CD4-positive, CD25-positive, alpha-beta regulatory T cell (primary cell): ENCODE measurements around the gene APOOL. TPM values are rescaled to one million over a fixed set of nuclear protein-coding genes. Genes with fewer than 3 reads are reported as not detected.
"Not testable (repeated sequence)": the region's sequence is repeated elsewhere in the genome, so short reads cannot be mapped to it uniquely, and the experiment has no call there.

Experiments
- ATAC-seq, 2 donors: fragments of 150-1000 bp; cut with Tn5 transposase; one replicate each; pipeline ENCODE4 v1.10.0; 2021; ENCODE audit warnings: low read depth in 2 of 2, moderate number of reproducible peaks in 2 of 2, moderate library complexity in 1 of 2
- DNase-seq, 3 donors: peaks; one replicate each; pipeline versions ENCODE4 v3.0.0 to v3.0.0-alpha.2; 2012 to 2022; ENCODE audit warnings: mixed read lengths in 1 of 3
- H3K27ac ChIP-seq: one replicate; pipeline ENCODE4 v1.7.0; 2013; ENCODE audit warnings: mild to moderate bottlenecking, low read length; ENCODE audit not compliant: insufficient read depth, poor library complexity, severe bottlenecking
- H3K27me3 ChIP-seq: one replicate; pipeline ENCODE4 v1.7.0; 2013; ENCODE audit warnings: low read length; ENCODE audit not compliant: control insufficient read depth, insufficient read depth
- H3K36me3 ChIP-seq: one replicate; pipeline ENCODE4 v1.7.0; 2013; ENCODE audit warnings: mild to moderate bottlenecking, low read length, moderate library complexity; ENCODE audit not compliant: control insufficient read depth, insufficient read depth
- H3K4me1 ChIP-seq: 2 replicates; pipeline ENCODE4 v1.7.0; 2013; ENCODE audit warnings: mild to moderate bottlenecking, low read length; ENCODE audit not compliant: insufficient read depth, control insufficient read depth, poor library complexity, severe bottlenecking
- H3K4me3 ChIP-seq: one replicate; pipeline ENCODE4 v1.7.0; 2013; ENCODE audit warnings: low read depth, mild to moderate bottlenecking, low read length, moderate library complexity
- H3K9me3 ChIP-seq, 2 experiments: 1 replicate in 1 of 2; 2 replicates in 1 of 2; pipeline ENCODE4 v1.7.0; 2013; ENCODE audit warnings: low read length in 2 of 2, mild to moderate bottlenecking in 1 of 2, moderate library complexity in 1 of 2; ENCODE audit not compliant: control insufficient read depth in 2 of 2
- H3K27ac Mint-ChIP-seq, 3 donors: one replicate each; pipeline ENCODE4 v1.8.0; 2020 to 2022; ENCODE audit warnings: mild to moderate bottlenecking in 3 of 3, mixed read lengths in 3 of 3, moderate library complexity in 2 of 3
- H3K27me3 Mint-ChIP-seq: one replicate; pipeline ENCODE4 v1.8.0; 2022; ENCODE audit warnings: mild to moderate bottlenecking, mixed read lengths
- H3K36me3 Mint-ChIP-seq: one replicate; pipeline ENCODE4 v1.8.0; 2020; ENCODE audit warnings: mixed read lengths
- H3K4me1 Mint-ChIP-seq, 4 donors: one replicate each; pipeline ENCODE4 v1.8.0; 2020 to 2022; ENCODE audit warnings: mixed read lengths in 4 of 4, mild to moderate bottlenecking in 1 of 4
- H3K4me3 Mint-ChIP-seq, 4 donors: one replicate each; pipeline ENCODE4 v1.8.0; 2020 to 2022; ENCODE audit warnings: mild to moderate bottlenecking in 4 of 4, mixed read lengths in 4 of 4, moderate library complexity in 3 of 4
- H3K9me3 Mint-ChIP-seq, 7 donors: one replicate each; pipeline ENCODE4 v1.8.0; 2020 to 2022; ENCODE audit warnings: mixed read lengths in 7 of 7, mild to moderate bottlenecking in 3 of 7, moderate library complexity in 2 of 7
- polyA plus RNA-seq, 4 donors: library from polyadenylated mRNA; unstranded; fragments of 300-500 nt; fragmentation: Illumina TruSeq; gene quantifications; one replicate each; pipeline ENCODE4 v1.2.3, GENCODE V29; 2021
- total RNA-seq: library from RNA; stranded (reverse); gene quantifications from one replicate; pipeline ENCODE4 v1.2.3, GENCODE V29; 2022

Gene APOOL
- total and polyA plus RNA-seq, 5 donors from 2014 or later, result 2.2 to 7.4 (median 4.0) TPM

GRCh38 chrX:85015351-85015750, 11.7 kb downstream of the APOOL start:
- H3K27ac ChIP-seq, DNase-seq, H3K9me3 ChIP-seq, ATAC-seq, H3K4me1 ChIP-seq, H3K27ac Mint-ChIP-seq, H3K36me3 ChIP-seq, H3K27me3 ChIP-seq, H3K36me3 Mint-ChIP-seq, H3K27me3 Mint-ChIP-seq, H3K4me3 Mint-ChIP-seq, H3K4me3 ChIP-seq: not testable (repeated sequence)
- H3K9me3 Mint-ChIP-seq, result peaks cover 0 to 14% (median 0%) of the 10 kb centered on the region in 7 donors
- peaks cover 0 to 13% (median 2%) of the 10 kb centered on the region in 4 donors for H3K4me1 Mint-ChIP-seq

- Mint-ChIP-seq H3K4me1 (peaks cover 0 to 8% (median 2%) of the 10 kb centered on the region in 4 donors), H3K27me3 (no peaks in the 10 kb centered on the region), H3K27ac (no peak overlapping the region), H3K9me3 (peaks cover 0 to 11% (median 0%) of the 10 kb centered on the region in 7 donors), H3K4me3 (no peak overlapping the region), H3K36me3 (peaks cover 7% of the 10 kb centered on the region)
- no peaks in the 10 kb centered on the region for H3K4me1 ChIP-seq
- ATAC-seq (no peak), DNase-seq (no peak)
- peaks cover 5 to 6% of the 10 kb centered on the region in 2 experiments for H3K9me3 ChIP-seq
- peaks cover 3% of the 10 kb centered on the region for H3K36me3 ChIP-seq
- no peak overlapping the region for H3K27ac ChIP-seq
- no peaks in the 10 kb centered on the region for H3K27me3 ChIP-seq
- H3K4me3 ChIP-seq, result no peak overlapping the region
Observed at GRCh38 chrX:85017721-85018120, 14.0 kb downstream of the APOOL start.

GRCh38 chrX:85018471-85018870, 14.8 kb downstream of the APOOL start:
- H3K27ac ChIP-seq, result no peak overlapping the region
- H3K27ac Mint-ChIP-seq, result no peak overlapping the region
- no peaks in the 10 kb centered on the region for H3K27me3 ChIP-seq
- peaks cover 7% of the 10 kb centered on the region for H3K36me3 Mint-ChIP-seq
- no peak for DNase-seq
- H3K27me3 Mint-ChIP-seq, result no peaks in the 10 kb centered on the region
- ATAC-seq, result no peak
- H3K9me3 Mint-ChIP-seq, result peaks cover 0 to 11% (median 0%) of the 10 kb centered on the region in 7 donors
- no peaks in the 10 kb centered on the region for H3K4me1 ChIP-seq
- peaks cover 5 to 6% of the 10 kb centered on the region in 2 experiments for H3K9me3 ChIP-seq
- H3K36me3 ChIP-seq, result peaks cover 3% of the 10 kb centered on the region
- H3K4me1 Mint-ChIP-seq, result peaks cover 0 to 5% (median 2%) of the 10 kb centered on the region in 4 donors
- no peak overlapping the region for H3K4me3 Mint-ChIP-seq
- H3K4me3 ChIP-seq, result no peak overlapping the region

GRCh38 chrX:85020216-85020615, 16.5 kb downstream of the APOOL start:
- H3K27me3 Mint-ChIP-seq, result no peaks in the 10 kb centered on the region
- H3K27me3 ChIP-seq, result no peaks in the 10 kb centered on the region
- no peak overlapping the region for H3K4me3 ChIP-seq
- no peak overlapping the region for H3K27ac ChIP-seq
- no peak for DNase-seq
- no peak overlapping the region for H3K27ac Mint-ChIP-seq
- H3K4me1 Mint-ChIP-seq, result peaks cover 0 to 5% (median 2%) of the 10 kb centered on the region in 4 donors
- H3K4me3 Mint-ChIP-seq, result no peak overlapping the region
- peaks cover 0 to 12% (median 0%) of the 10 kb centered on the region in 7 donors for H3K9me3 Mint-ChIP-seq
- peaks cover 3% of the 10 kb centered on the region for H3K36me3 ChIP-seq
- H3K4me1 ChIP-seq, result no peaks in the 10 kb centered on the region
- H3K9me3 ChIP-seq, result peaks cover 5 to 6% of the 10 kb centered on the region in 2 experiments
- H3K36me3 Mint-ChIP-seq, result peaks cover 7% of the 10 kb centered on the region
- ATAC-seq, result no peak

- H3K9me3 Mint-ChIP-seq, result peaks cover 0 to 4% (median 0%) of the 10 kb centered on the region in 7 donors
- H3K4me1 Mint-ChIP-seq, result peaks cover 0 to 6% (median 3%) of the 10 kb centered on the region in 4 donors
- Histone ChIP-seq H3K4me3 (no peak overlapping the region), H3K27me3 (no peaks in the 10 kb centered on the region), H3K27ac (no peak overlapping the region), H3K4me1 (no peaks in the 10 kb centered on the region), H3K36me3 (no peaks in the 10 kb centered on the region), H3K9me3 (no peaks in the 10 kb centered on the region)
- H3K27ac Mint-ChIP-seq, result no peak overlapping the region
- ATAC-seq (no peak), DNase-seq (no peak)
- peaks cover under 1% of the 10 kb centered on the region for H3K36me3 Mint-ChIP-seq
- H3K4me3 Mint-ChIP-seq, result no peak overlapping the region
- H3K27me3 Mint-ChIP-seq, result no peaks in the 10 kb centered on the region
Observed at GRCh38 chrX:85024044-85024443, 20.4 kb downstream of the APOOL start.

- peaks cover 0 to 9% (median 3%) of the 10 kb centered on the region in 4 donors for H3K4me1 Mint-ChIP-seq
- no peak overlapping the region for H3K27ac Mint-ChIP-seq
- Histone ChIP-seq H3K4me1 (no peaks in the 10 kb centered on the region), H3K4me3 (no peak overlapping the region), H3K27ac (no peak overlapping the region), H3K36me3 (no peaks in the 10 kb centered on the region), H3K27me3 (no peaks in the 10 kb centered on the region), H3K9me3 (no peaks in the 10 kb centered on the region)
- peaks cover 0 to 2% (median 0%) of the 10 kb centered on the region in 7 donors for H3K9me3 Mint-ChIP-seq
- no peaks in the 10 kb centered on the region for H3K27me3 Mint-ChIP-seq
- DNase-seq (no peak), ATAC-seq (no peak)
- H3K4me3 Mint-ChIP-seq, result no peak overlapping the region
- no peaks in the 10 kb centered on the region for H3K36me3 Mint-ChIP-seq
Observed at GRCh38 chrX:85024562-85024961, 20.9 kb downstream of the APOOL start.

- Histone ChIP-seq H3K4me3 (no peak overlapping the region), H3K4me1 (no peaks in the 10 kb centered on the region), H3K9me3 (no peaks in the 10 kb centered on the region), H3K27ac (no peak overlapping the region), H3K27me3 (no peaks in the 10 kb centered on the region), H3K36me3 (no peaks in the 10 kb centered on the region)
- Mint-ChIP-seq H3K4me3 (no peak overlapping the region), H3K27me3 (no peaks in the 10 kb centered on the region), H3K36me3 (no peaks in the 10 kb centered on the region), H3K27ac (no peak overlapping the region), H3K4me1 (peaks cover 0 to 9% (median 3%) of the 10 kb centered on the region in 4 donors), H3K9me3 (peaks cover 0 to 2% (median 0%) of the 10 kb centered on the region in 7 donors)
- DNase-seq, result no peak
- ATAC-seq, result no peak
Observed at GRCh38 chrX:85026170-85026569, 22.5 kb downstream of the APOOL start.

- Histone ChIP-seq H3K4me1 (no peaks in the 10 kb centered on the region), H3K36me3 (no peaks in the 10 kb centered on the region), H3K4me3 (no peak overlapping the region), H3K27me3 (no peaks in the 10 kb centered on the region), H3K27ac (no peak overlapping the region), H3K9me3 (no peaks in the 10 kb centered on the region)
- no peak overlapping the region for H3K4me3 Mint-ChIP-seq
- no peak overlapping the region for H3K27ac Mint-ChIP-seq
- H3K27me3 Mint-ChIP-seq, result no peaks in the 10 kb centered on the region
- peaks cover 0 to 3% (median 0%) of the 10 kb centered on the region in 7 donors for H3K9me3 Mint-ChIP-seq
- no peak for ATAC-seq
- H3K36me3 Mint-ChIP-seq, result no peaks in the 10 kb centered on the region
- peaks cover 0 to 12% (median 3%) of the 10 kb centered on the region in 4 donors for H3K4me1 Mint-ChIP-seq
- DNase-seq, result no peak
Observed at GRCh38 chrX:85029043-85029442, 25.4 kb downstream of the APOOL start.
